Prostate gland (tissue), 2 donors: Measurements from ENCODE around the gene NECTIN1.

Experiments used
- CTCF ChIP-seq, 4 experiments: fragments of 200-600 bp in 2 of 4; fragments of 450-650 bp in 2 of 4; sonication (generic) in 2 of 4; IDR thresholded peaks; 1 replicate in 3 of 4; 2 replicates in 1 of 4; pipeline ENCODE4 v1.5.1; 2016 to 2019; ENCODE audit warnings: antibody characterized with exemption in 4 of 4, mild to moderate bottlenecking in 2 of 4, moderate library complexity in 2 of 4
- POLR2A ChIP-seq: fragments of 450-650 bp; IDR thresholded peaks from one replicate; pipeline ENCODE4 v1.6.1; 2016; ENCODE audit warnings: antibody characterized with exemption, mild to moderate bottlenecking

DNA sequence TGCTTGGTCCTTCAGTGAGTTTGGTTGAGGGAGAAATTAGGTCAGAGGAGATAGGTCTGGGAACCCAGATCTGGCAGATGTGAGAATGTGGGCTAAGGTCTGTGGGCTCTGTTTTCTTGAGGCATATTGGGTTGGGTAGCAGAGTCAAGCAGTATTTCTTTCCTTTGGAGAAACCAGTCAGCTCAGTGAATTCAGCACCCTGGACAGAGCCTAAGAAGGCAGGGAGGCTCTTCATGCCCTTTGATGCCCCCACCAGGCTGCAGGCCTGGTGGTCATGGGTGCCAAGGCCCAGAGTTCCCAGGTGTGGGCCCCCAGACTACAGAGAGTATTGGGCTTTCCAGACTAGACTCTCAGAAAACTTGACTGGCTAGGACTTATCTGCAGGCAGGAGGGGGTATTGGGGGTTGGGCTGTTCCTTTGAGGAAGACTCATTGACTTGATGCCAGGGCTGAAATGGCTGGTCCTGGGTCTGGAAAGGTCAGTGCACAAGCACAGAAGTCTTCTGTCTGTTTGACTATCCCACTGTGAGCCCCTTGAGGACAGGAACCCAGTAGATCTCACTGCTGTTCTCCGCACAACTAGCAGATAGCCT lies 45.3 kb upstream of the NECTIN1 start:
- TF ChIP-seq POLR2A, result no peak
- no peak for TF ChIP-seq CTCF (IDR thresholded peaks at IDR 0.05)
